GM03348 (cell line): ENCODE data around the gene TMOD3.
A peak's percentile ranks its signal among the peaks of the same experiment; 100 is the strongest.
"Not testable (repeated sequence)": the region's sequence is repeated elsewhere in the genome, so short reads cannot be mapped to it uniquely, and the experiment has no call there.

ENCODE experiments used
- DNase-seq: peaks from one replicate; pipeline ENCODE4 v3.0.0; 2012; ENCODE audit warnings: low spot score

TMOD3 gene

GRCh38 chr15:51864408-51865056 is 35.1 kb downstream of the TMOD3 start:
- DNase-seq: no peak

- no peak for DNase-seq
These were observed 35.9 kb downstream of the TMOD3 start for GRCh38 chr15:51865317-51865716.

GRCh38 chr15:51866161-51866560 is 36.7 kb downstream of the TMOD3 start:
- DNase-seq: no peak

- DNase-seq: no peak
These were observed 37.3 kb downstream of the TMOD3 start for GRCh38 chr15:51866751-51867150.

DNA sequence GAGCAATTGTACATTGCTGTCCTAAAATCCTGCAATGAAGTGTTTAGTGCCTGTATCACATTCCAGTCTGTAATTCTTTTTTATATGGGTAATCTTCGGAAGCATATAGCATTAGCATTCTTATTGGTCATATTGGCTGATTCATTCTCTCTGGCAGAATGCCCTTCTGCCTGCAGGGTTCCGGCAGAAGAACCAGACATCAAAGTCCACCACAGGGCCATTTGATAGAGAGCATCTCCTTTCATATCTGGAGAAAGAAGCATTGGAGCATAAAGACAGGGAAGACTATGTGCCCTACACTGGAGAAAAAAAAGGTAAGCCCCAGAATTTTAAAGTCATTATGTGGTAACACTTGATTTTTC is 39.6 kb downstream of the TMOD3 start:
- DNase-seq: peak; percentile 59

DNA sequence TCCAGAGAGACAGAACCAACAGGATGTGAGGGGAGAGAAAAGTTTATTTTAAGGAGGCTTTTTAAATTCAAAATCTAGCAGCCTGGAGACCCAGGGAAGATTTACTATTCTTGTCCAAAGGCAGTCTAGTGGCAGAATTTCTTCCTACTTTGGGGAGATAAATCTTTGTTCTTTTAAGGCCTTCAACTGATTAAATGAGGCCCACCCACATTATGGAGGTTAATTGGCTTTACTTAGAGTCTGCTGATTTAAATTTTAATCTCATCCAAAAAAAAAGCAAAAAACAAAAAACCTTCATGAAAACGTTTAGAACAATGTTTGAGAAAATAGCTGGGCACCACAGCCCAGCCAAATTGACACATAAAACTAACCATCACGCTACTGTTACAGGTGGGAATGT is 41.3 kb downstream of the TMOD3 start:
- DNase-seq: no peak

- peak; percentile 89 for DNase-seq
These were observed 45.5 kb downstream of the TMOD3 start for GRCh38 chr15:51874751-51875644.

- DNase-seq: no peak
These were observed 46.7 kb downstream of the TMOD3 start for GRCh38 chr15:51876169-51876568.

- no peak for DNase-seq
These were observed 49.3 kb downstream of the TMOD3 start for GRCh38 chr15:51878446-51879386.

GRCh38 chr15:51879555-51879954 is 50.1 kb downstream of the TMOD3 start:
- DNase-seq: no peak

DNA sequence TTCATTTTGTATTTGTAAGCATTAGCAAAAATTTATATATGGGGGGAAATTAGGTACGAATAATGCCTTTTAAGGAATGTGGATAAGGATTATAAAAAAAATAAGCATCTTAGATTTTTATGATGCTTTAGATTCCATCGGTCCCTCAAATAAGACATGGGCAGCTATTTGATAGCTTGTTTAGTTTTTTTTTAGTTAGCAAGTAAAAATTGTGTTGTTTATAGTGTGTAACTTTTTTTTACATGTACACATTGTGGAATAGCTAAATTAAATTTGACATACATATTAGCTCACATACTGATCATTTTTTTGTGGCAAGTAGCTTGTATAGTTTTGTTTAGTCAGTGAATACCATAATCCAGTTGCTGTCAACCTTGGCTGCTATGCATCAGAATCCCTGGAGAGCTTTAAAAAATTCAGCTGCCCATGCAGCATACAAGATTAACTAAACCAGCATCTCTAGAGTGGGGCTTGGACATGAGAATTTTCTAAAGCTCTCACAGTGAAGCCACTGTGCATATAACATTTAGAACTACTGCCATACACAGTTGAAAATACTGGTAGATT is 53.9 kb downstream of the TMOD3 start:
- peak; percentile 59 for DNase-seq

DNA sequence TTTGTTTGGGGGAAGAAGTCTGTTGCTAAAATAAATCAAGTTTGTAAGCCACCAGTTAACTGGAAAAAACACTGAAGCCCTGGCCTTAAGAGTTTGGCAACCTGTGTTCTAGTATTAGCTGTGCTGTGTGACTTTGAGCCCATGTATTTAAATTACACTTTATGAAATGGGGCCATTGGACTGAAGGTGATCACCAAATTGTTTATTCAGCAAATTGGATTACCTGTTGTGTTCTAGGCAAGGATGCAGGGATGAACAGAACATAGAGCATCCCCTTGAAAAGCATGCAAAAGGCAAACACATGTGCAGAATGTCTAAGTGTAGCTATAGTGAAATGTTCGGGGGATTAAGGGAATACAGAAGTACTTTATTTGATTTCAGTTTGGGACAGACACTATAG is 54.6 kb downstream of the TMOD3 start:
- no peak for DNase-seq

DNA sequence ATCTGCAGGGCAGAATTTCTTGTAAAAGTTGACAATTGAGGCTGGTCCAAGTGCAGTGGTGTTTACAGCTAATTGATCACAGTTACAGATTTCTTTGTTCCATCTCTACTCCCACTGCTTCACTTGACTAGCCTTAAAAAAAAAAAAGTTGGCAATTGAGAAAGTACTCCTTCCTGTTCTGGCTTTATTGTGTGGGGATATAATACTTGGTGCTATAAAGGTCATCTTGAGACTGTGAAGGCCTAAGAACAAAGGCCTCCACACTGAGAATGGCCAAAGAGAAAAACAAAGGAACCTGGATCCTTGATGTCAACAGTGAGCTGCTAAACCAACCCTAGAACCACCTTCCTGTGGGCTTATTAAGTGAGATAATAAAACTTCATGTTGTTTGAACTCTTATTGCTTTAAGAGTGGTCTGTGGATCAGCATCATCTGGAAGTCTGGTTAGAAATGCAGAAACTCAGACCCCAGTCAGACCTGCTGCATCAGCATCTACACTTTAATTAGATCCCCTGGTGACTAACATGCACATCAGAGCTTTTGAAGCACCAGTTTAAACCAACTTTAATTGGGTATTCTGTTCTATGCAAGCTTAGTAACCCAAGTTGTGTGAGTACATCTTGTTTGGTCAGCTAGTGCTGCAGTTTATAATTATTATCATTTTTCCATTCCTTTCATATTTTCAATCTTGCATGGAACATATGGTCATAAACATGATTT is 55.2 kb downstream of the TMOD3 start:
- DNase-seq: no peak

GRCh38 chr15:51885758-51886157 is 56.3 kb downstream of the TMOD3 start:
- DNase-seq: not testable (repeated sequence)

DNA sequence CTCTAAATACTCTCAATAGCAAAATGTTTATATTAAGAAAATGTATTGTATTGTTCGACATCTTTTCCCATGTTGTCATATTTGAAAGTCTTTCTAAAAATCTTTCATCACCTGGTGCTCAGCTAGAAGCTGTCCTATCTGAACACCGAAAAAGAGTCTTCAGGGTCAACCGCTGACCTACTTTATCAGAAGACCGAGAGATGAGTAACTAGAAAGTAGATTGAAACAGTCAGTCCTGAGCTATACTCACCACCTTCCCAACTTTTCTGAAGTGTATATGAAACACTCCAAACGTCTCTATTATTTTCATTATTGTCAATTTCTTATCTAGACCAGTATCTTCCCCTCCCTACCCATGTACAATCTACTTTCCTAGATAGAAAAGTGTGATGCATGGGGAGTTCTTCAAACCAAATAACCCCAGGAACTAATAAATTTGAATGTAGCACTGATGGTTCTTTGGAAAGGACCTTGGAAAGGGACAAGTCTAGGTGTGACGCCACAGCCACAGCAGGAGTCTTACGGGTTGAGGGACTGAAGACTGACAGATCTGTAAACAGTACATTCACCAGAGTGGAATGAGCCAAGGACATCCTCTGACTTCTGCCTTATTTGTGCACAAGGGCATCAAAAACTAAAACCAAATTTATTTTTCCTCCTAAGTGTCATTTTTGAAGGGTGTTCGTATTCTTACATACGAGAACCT is 58.6 kb downstream of the TMOD3 start:
- no peak for DNase-seq

- peak; percentile 67 for DNase-seq
These were observed 59.2 kb downstream of the TMOD3 start for GRCh38 chr15:51888593-51889195.

- DNase-seq: no peak
These were observed 60.0 kb downstream of the TMOD3 start for GRCh38 chr15:51889486-51889885.

DNA sequence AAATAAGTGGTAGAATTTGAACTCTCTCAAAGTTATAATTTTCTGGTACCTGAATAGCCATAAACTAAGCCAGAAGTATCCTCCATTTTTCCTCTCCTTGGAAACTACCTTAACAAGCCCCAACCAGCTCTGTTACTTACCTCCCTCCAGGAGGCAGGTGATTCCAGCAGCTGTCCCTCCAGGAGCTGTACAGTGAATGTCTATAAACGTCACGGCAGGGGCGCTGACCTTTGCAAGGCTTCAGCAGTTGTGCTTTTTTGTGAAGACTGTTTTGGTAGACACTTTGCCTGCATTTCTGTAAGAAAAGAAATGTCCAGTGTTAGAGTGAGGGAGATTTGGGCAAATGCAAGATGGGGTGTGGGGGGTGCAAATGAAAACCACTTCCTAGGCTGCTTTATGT is 75.0 kb downstream of the TMOD3 start:
- no peak for DNase-seq

DNA sequence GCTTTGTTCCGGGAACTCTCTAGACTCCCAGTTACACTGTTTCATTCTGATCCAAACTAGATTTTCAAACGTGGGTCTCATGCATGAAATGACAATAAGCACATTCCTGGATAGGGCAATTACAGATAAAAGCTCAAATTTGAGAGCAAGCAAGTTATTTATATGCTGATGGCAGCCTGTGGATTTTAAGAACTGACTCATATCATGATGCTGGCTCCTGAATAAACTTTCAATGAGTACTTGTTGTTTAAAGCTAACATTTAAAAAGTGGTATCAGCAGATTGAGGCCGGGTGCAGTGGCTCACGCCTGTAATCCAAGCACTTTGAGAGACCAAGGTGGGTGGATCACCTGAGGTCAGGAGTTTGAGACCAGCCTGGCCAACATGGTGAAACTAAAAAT is 75.5 kb downstream of the TMOD3 start:
- no peak for DNase-seq

- DNase-seq: no peak
These were observed 77.8 kb downstream of the TMOD3 start for GRCh38 chr15:51907136-51907862.
